ENCODE measurements around the gene SMAD5. TPM values are rescaled to one million over a fixed set of nuclear protein-coding genes. Genes with fewer than 3 reads are reported as not detected.

Gene SMAD5
- total and polyA plus RNA-seq, 2 donors from 2014 or later: 9.9 to 67.7 TPM

DNA sequence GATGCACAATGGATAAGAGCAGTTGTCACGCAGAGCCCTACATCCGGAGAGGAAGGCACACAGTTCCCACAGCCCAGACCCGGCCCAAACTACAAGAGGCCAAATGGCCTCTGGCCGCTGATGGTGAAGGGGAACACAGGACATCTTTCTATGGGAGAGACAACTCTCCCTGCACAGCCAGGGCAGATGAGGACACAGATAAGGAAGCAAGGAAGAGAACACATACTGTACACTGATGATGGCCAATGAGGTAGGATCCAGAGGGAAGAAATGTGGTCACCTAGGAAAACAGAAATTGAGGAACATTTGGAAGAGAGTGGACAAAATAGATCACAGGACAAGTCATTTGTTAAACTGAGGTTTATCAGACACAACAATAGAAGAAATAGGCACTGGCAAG is 88.7 kb downstream of the SMAD5 start:
- no peaks in the 10 kb centered on the region for H3K36me3 ChIP-seq (ENCODE audit: control insufficient read depth in 2 of 3, insufficient read depth in 3 of 3, low read length in 3 of 3)
- intact Hi-C loops (cut with DNase I): no loop called here
- TF ChIP-seq, protein P1, sequence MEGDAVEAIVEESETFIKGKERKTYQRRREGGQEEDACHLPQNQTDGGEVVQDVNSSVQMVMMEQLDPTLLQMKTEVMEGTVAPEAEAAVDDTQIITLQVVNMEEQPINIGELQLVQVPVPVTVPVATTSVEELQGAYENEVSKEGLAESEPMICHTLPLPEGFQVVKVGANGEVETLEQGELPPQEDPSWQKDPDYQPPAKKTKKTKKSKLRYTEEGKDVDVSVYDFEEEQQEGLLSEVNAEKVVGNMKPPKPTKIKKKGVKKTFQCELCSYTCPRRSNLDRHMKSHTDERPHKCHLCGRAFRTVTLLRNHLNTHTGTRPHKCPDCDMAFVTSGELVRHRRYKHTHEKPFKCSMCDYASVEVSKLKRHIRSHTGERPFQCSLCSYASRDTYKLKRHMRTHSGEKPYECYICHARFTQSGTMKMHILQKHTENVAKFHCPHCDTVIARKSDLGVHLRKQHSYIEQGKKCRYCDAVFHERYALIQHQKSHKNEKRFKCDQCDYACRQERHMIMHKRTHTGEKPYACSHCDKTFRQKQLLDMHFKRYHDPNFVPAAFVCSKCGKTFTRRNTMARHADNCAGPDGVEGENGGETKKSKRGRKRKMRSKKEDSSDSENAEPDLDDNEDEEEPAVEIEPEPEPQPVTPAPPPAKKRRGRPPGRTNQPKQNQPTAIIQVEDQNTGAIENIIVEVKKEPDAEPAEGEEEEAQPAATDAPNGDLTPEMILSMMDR (IDR thresholded peaks at IDR 0.05; ENCODE audit: borderline replicate concordance, extremely low read depth, insufficient read depth): no peak
- H3K4me3 ChIP-seq (ENCODE audit: low read length in 3 of 3): no peak overlapping the region
- H3K9me3 ChIP-seq (ENCODE audit: control insufficient read depth in 2 of 3, insufficient read depth in 1 of 3, low read length in 3 of 3): peaks cover 0 to 8% (median 5%) of the 10 kb centered on the region in 3 donors
- DNase-seq: no peak
- no peak overlapping the region for H3K9ac ChIP-seq (ENCODE audit: low read length in 3 of 3)
- no peaks in the 10 kb centered on the region for H3K27me3 ChIP-seq (ENCODE audit: control insufficient read depth, insufficient read depth, low read length)
- H3K27ac ChIP-seq (ENCODE audit: low read depth in 2 of 2, low read length in 2 of 2): no peak overlapping the region
- H3K4me1 ChIP-seq (ENCODE audit: control insufficient read depth in 2 of 3, insufficient read depth in 2 of 3, low read depth in 1 of 3, low read length in 3 of 3): peaks cover 0 to 6% (median 0%) of the 10 kb centered on the region in 3 donors
- FAIRE-seq: no peak

DNA sequence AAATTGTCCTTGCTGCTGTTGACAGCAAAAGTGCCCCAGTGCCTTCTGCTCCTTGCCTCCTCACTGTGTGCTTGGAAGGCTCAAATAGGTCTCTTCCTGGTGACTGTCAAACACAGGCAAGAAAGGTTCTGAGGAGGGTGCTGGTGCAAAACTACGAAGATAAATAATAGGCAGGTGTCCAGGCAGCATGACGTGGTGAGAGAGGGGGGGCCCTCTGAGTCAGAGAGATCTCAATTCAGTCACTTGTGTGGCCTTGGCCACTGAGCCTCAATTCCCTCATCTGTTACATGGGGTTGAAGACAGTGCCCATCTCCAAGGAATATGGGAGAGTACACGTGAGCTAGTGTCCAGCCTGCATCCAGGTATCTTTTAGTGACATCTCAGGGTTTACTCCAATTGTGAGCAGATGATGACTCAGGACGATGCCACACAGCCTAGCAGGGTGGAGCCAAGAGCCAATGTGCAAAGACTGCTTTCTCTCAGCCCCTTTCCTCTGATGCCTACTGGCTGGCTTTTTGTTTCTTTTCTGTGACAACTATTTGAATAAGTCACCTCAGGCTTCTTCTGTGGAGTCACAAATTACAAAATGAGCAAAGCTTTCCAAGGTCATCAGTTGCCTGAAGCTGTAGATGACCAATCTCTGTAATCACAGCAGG is 90.1 kb downstream of the SMAD5 start:
- no peak overlapping the region for H3K27ac ChIP-seq (ENCODE audit: low read depth in 2 of 2, low read length in 2 of 2)
- H3K4me3 ChIP-seq (ENCODE audit: low read length in 3 of 3): no peak overlapping the region
- FAIRE-seq (no peak), DNase-seq (no peak)
- H3K9me3 ChIP-seq (ENCODE audit: control insufficient read depth in 2 of 3, insufficient read depth in 1 of 3, low read length in 3 of 3): peaks cover 0 to 8% (median 5%) of the 10 kb centered on the region in 3 donors
- no peaks in the 10 kb centered on the region for H3K36me3 ChIP-seq (ENCODE audit: control insufficient read depth in 2 of 3, insufficient read depth in 3 of 3, low read length in 3 of 3)
- H3K9ac ChIP-seq (ENCODE audit: low read length in 3 of 3): no peak overlapping the region
- TF ChIP-seq, protein P1 (IDR thresholded peaks at IDR 0.05; ENCODE audit: borderline replicate concordance, extremely low read depth, insufficient read depth): no peak
- intact Hi-C loops (cut with DNase I): no loop called here
- no peaks in the 10 kb centered on the region for H3K27me3 ChIP-seq (ENCODE audit: control insufficient read depth, insufficient read depth, low read length)
- H3K4me1 ChIP-seq (ENCODE audit: control insufficient read depth in 2 of 3, insufficient read depth in 2 of 3, low read depth in 1 of 3, low read length in 3 of 3): peaks cover 0 to 10% (median 0%) of the 10 kb centered on the region in 3 donors

DNA sequence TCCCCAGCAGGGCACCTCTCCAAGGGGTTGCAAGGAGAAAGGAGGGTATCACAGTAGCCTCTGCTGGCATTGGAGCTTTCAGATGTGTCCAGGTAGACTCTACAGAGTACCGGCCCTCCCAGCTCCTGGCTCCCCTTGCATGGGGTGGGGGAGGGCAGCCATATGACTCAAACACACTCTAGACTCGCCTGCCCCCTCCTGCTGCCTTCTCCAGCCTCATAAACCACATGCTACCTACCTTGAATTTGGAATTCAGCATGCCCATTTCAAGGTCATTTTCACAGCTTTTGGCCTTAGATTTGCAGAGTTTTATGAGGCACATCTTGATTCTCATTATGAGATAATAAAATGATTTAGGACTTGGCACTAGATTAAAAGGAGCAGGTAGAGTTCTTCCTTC is 93.2 kb downstream of the SMAD5 start:
- Histone ChIP-seq H3K9me3 (ENCODE audit: control insufficient read depth in 2 of 3, insufficient read depth in 1 of 3, low read length in 3 of 3) (peaks cover 0 to 5% (median 3%) of the 10 kb centered on the region in 3 donors), H3K4me3 (ENCODE audit: low read length in 3 of 3) (peak overlapping the region in 2 of 3 donors; percentile 15 to 44), H3K9ac (ENCODE audit: low read length in 3 of 3) (no peak overlapping the region), H3K4me1 (ENCODE audit: control insufficient read depth in 2 of 3, insufficient read depth in 2 of 3, low read depth in 1 of 3, low read length in 3 of 3) (peaks cover 0 to 14% (median 3%) of the 10 kb centered on the region in 3 donors), H3K27ac (ENCODE audit: low read depth in 2 of 2, low read length in 2 of 2) (peak overlapping the region in 1 of 2 donors; percentile 53), H3K36me3 (ENCODE audit: control insufficient read depth in 2 of 3, insufficient read depth in 3 of 3, low read length in 3 of 3) (no peaks in the 10 kb centered on the region), H3K27me3 (ENCODE audit: control insufficient read depth, insufficient read depth, low read length) (no peaks in the 10 kb centered on the region)
- intact Hi-C loops (cut with DNase I): no loop called here
- TF ChIP-seq, protein P1 (IDR thresholded peaks at IDR 0.05; ENCODE audit: borderline replicate concordance, extremely low read depth, insufficient read depth): no peak
- FAIRE-seq (no peak), DNase-seq (no peak)
